Measurements from ENCODE around the gene IFNLR1.

GRCh38 chr1:24105368-24106160, 81.5 kb downstream of the IFNLR1 start:
- TF ChIP-seq CTCF (IDR thresholded peaks at IDR 0.05): no peak
- no peak for TF ChIP-seq POLR2A (IDR thresholded peaks at IDR 0.05)
